Astrocyte (in vitro differentiated cells and primary cell): ENCODE measurements around the gene TOPORS. TPM values are rescaled to one million over a fixed set of nuclear protein-coding genes. Genes with fewer than 3 reads are reported as not detected.

Source experiments
- DNase-seq: peaks from one replicate; pipeline ENCODE4 v3.0.0-alpha.2; 2010; ENCODE audit warnings: low read depth
- FAIRE-seq: peaks from 2 replicates; lab custom pipeline; 2011; peaks lifted over from hg19 to GRCh38; lab: Jason Lieb, UNC
- H2AFZ ChIP-seq: 2 replicates; pipeline ENCODE4 v1.6.0; 2012; ENCODE audit warnings: low read depth, low read length, inconsistent platforms
- H3K27ac ChIP-seq: 2 replicates; pipeline ENCODE4 v1.5.1; 2011; ENCODE audit warnings: low read depth, low read length, inconsistent platforms
- H3K27me3 ChIP-seq: 2 replicates; pipeline ENCODE4 v1.6.0; 2011; ENCODE audit warnings: low read length, inconsistent platforms; ENCODE audit not compliant: insufficient read depth
- H3K36me3 ChIP-seq: 2 replicates; pipeline ENCODE4 v1.5.1; 2011; ENCODE audit warnings: low read length, inconsistent platforms; ENCODE audit not compliant: insufficient read depth
- H3K4me1 ChIP-seq: 2 replicates; pipeline ENCODE4 v1.5.1; 2011; ENCODE audit warnings: low read length, inconsistent platforms; ENCODE audit not compliant: insufficient read depth
- H3K4me2 ChIP-seq: 2 replicates; pipeline ENCODE4 v1.6.0; 2012; ENCODE audit warnings: low read length, inconsistent platforms
- H3K4me3 ChIP-seq: 2 replicates; pipeline ENCODE4 v1.5.1; 2011; ENCODE audit warnings: low read depth, mild to moderate bottlenecking, low read length, inconsistent platforms; ENCODE audit not compliant: insufficient read depth
- H3K79me2 ChIP-seq: 2 replicates; pipeline ENCODE4 v1.6.0; 2012; ENCODE audit warnings: mild to moderate bottlenecking, low read length, inconsistent platforms; ENCODE audit not compliant: insufficient read depth
- H3K9ac ChIP-seq: 2 replicates; pipeline ENCODE4 v1.6.0; 2012; ENCODE audit warnings: mild to moderate bottlenecking, low read length, inconsistent platforms
- H3K9me3 ChIP-seq: 2 replicates; pipeline ENCODE4 v1.5.1; 2012; ENCODE audit warnings: low read depth, mild to moderate bottlenecking, low read length, inconsistent platforms; ENCODE audit not compliant: insufficient read depth
- H4K20me1 ChIP-seq: 2 replicates; pipeline ENCODE4 v1.6.0; 2012; ENCODE audit warnings: low read length, inconsistent platforms; ENCODE audit not compliant: insufficient read depth
- H3K27ac Mint-ChIP-seq: one replicate; pipeline ENCODE4 v1.8.0; 2021; ENCODE audit warnings: mild to moderate bottlenecking, mixed read lengths; ENCODE audit not compliant: unreplicated experiment
- H3K27me3 Mint-ChIP-seq: one replicate; pipeline ENCODE4 v1.8.0; 2021; ENCODE audit warnings: low read depth, mixed read lengths; ENCODE audit not compliant: unreplicated experiment
- H3K36me3 Mint-ChIP-seq: one replicate; pipeline ENCODE4 v1.8.0; 2021; ENCODE audit warnings: low read depth, mixed read lengths; ENCODE audit not compliant: unreplicated experiment
- H3K4me1 Mint-ChIP-seq: one replicate; pipeline ENCODE4 v1.8.0; 2021; ENCODE audit warnings: low read depth, mixed read lengths; ENCODE audit not compliant: unreplicated experiment
- H3K4me3 Mint-ChIP-seq: one replicate; pipeline ENCODE4 v1.8.0; 2021; ENCODE audit warnings: mild to moderate bottlenecking, moderate library complexity, mixed read lengths; ENCODE audit not compliant: unreplicated experiment
- H3K9me3 Mint-ChIP-seq: one replicate; pipeline ENCODE4 v1.8.0; 2021; ENCODE audit warnings: mild to moderate bottlenecking, mixed read lengths; ENCODE audit not compliant: unreplicated experiment
- EZH2 ChIP-seq: IDR thresholded peaks from 2 replicates; pipeline ENCODE4 v1.6.1; 2012; ENCODE audit warnings: mild to moderate bottlenecking, low read length, inconsistent platforms; ENCODE audit not compliant: insufficient read depth
- total RNA-seq: library from RNA; stranded (reverse); gene quantifications from 2 replicates; pipeline ENCODE4 v1.2.1, GENCODE V29; 2021
- TF ChIP-seq, protein P1 (sequence below): IDR thresholded peaks from 2 replicates; pipeline ENCODE4 v1.5.1; 2011; ENCODE audit warnings: low read depth, mild to moderate bottlenecking, inconsistent platforms, low read length, moderate library complexity; ENCODE audit not compliant: insufficient read depth

TOPORS gene
- total RNA-seq, 1 donor from 2014 or later: 20.4 TPM

DNA sequence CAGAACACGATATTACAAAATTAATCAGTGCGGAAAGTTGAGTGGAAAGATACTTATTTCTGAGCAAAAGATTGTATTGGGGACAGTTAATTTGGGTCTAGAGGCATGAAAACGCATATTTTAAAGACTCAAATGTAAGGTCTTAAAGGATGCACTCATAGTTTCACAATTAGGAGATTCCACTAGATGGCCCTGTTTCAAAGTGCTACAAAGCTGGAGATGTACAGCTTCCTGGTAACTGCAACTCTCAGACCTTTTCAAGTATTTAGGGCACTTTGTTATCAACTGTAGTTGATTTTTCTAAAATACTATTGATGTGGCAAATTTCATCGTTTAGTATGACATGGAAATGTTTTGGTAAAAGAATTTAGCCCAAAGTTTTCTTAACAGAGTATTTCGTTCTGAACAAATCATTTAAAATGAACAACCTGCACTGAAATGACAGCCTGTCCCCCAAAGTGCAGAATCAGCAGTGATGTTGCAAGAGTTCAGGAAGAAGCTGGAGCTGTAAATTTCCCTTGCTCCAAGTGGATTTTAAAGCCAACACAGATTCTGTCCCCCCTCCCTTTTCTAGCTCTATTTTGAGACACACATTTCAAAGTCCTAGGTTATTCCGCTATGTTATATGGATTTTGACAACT lies 36.8 kb upstream of the TOPORS start:
- H3K4me1 Mint-ChIP-seq: peaks cover 30% of the 10 kb centered on the region
- H3K4me1 ChIP-seq: peaks cover 3% of the 10 kb centered on the region
- H3K9ac ChIP-seq: no peak overlapping the region
- no peak for TF ChIP-seq EZH2
- TF ChIP-seq, protein P1, sequence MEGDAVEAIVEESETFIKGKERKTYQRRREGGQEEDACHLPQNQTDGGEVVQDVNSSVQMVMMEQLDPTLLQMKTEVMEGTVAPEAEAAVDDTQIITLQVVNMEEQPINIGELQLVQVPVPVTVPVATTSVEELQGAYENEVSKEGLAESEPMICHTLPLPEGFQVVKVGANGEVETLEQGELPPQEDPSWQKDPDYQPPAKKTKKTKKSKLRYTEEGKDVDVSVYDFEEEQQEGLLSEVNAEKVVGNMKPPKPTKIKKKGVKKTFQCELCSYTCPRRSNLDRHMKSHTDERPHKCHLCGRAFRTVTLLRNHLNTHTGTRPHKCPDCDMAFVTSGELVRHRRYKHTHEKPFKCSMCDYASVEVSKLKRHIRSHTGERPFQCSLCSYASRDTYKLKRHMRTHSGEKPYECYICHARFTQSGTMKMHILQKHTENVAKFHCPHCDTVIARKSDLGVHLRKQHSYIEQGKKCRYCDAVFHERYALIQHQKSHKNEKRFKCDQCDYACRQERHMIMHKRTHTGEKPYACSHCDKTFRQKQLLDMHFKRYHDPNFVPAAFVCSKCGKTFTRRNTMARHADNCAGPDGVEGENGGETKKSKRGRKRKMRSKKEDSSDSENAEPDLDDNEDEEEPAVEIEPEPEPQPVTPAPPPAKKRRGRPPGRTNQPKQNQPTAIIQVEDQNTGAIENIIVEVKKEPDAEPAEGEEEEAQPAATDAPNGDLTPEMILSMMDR: peak; percentile 69
- peak overlapping the region; percentile 16 for H3K27ac Mint-ChIP-seq
- H3K79me2 ChIP-seq: no peaks in the 10 kb centered on the region
- no peaks in the 10 kb centered on the region for H3K27me3 ChIP-seq
- no peaks in the 10 kb centered on the region for H3K36me3 ChIP-seq
- peaks cover 5% of the 10 kb centered on the region for H3K9me3 Mint-ChIP-seq
- H3K27ac ChIP-seq: no peak overlapping the region
- H3K4me3 ChIP-seq: no peak overlapping the region
- H3K36me3 Mint-ChIP-seq: no peaks in the 10 kb centered on the region
- H3K4me3 Mint-ChIP-seq: no peak overlapping the region
- peak; percentile 87 for FAIRE-seq
- no peaks in the 10 kb centered on the region for H3K9me3 ChIP-seq
- DNase-seq: peak; percentile 56
- H4K20me1 ChIP-seq: no peaks in the 10 kb centered on the region
- no peaks in the 10 kb centered on the region for H3K27me3 Mint-ChIP-seq
- H2AFZ ChIP-seq: no peak overlapping the region
- no peak overlapping the region for H3K4me2 ChIP-seq

DNA sequence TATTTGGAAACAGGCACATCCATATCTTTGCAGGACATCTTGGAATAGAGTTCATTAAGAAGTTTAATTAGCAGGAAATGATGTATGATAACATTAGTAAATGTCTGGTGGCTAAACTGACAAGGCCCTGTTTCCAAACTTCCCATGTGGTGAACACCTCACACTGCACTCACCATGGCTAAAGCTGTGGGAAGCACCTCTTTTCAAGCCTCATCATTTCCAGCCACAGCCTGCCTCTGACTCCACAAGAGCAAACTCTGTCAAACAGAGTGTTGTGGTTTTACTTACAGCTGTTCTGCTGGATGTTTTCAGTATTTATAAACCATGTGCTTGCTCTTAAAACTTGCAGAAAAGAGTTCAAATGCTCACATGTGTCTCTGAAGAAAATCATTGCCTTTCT lies 35.5 kb upstream of the TOPORS start:
- Histone ChIP-seq H2AFZ (no peak overlapping the region), H3K4me3 (no peak overlapping the region), H3K79me2 (no peaks in the 10 kb centered on the region), H3K4me1 (peaks cover 3% of the 10 kb centered on the region), H3K4me2 (no peak overlapping the region), H3K27ac (no peak overlapping the region), H3K36me3 (no peaks in the 10 kb centered on the region), H4K20me1 (no peaks in the 10 kb centered on the region), H3K9me3 (no peaks in the 10 kb centered on the region), H3K9ac (no peak overlapping the region), H3K27me3 (no peaks in the 10 kb centered on the region)
- peak; percentile 78 for DNase-seq
- no peak for TF ChIP-seq EZH2
- TF ChIP-seq, protein P1: peak; percentile 18
- FAIRE-seq: no peak
- no peak overlapping the region for H3K4me3 Mint-ChIP-seq
- H3K4me1 Mint-ChIP-seq: peaks cover 30% of the 10 kb centered on the region
- no peak overlapping the region for H3K27ac Mint-ChIP-seq
- H3K36me3 Mint-ChIP-seq: no peaks in the 10 kb centered on the region
- no peaks in the 10 kb centered on the region for H3K27me3 Mint-ChIP-seq
- H3K9me3 Mint-ChIP-seq: peaks cover 5% of the 10 kb centered on the region

DNA sequence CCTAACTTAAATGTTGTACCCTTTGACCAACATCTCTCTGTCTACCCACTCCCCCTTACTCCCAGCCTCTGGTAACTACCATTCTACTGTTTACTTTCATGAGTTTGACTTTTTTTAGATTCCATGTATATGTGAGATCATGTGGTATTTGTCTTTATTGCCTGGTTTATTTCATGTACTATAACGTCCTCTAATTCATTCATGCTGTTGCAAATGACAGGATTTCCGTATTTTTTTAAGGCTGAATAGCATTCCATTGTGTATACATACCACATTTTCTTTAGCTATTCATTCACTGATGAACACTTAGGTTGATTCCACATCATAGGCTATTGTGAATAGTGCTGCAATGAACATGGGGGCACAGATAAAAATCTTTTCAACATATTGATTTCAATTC lies 32.4 kb upstream of the TOPORS start:
- H3K9ac ChIP-seq: no peak overlapping the region
- no peaks in the 10 kb centered on the region for H3K9me3 ChIP-seq
- DNase-seq: peak; percentile 12
- no peak overlapping the region for H3K4me3 Mint-ChIP-seq
- TF ChIP-seq, protein P1: no peak
- no peak for TF ChIP-seq EZH2
- H3K4me2 ChIP-seq: no peak overlapping the region
- H3K4me1 ChIP-seq: peaks cover 6% of the 10 kb centered on the region
- no peak for FAIRE-seq
- no peaks in the 10 kb centered on the region for H3K27me3 ChIP-seq
- H4K20me1 ChIP-seq: no peaks in the 10 kb centered on the region
- no peak overlapping the region for H3K27ac ChIP-seq
- H3K36me3 ChIP-seq: no peaks in the 10 kb centered on the region
- H3K27ac Mint-ChIP-seq: no peak overlapping the region
- peaks cover 31% of the 10 kb centered on the region for H3K4me1 Mint-ChIP-seq
- H2AFZ ChIP-seq: no peak overlapping the region
- H3K36me3 Mint-ChIP-seq: no peaks in the 10 kb centered on the region
- H3K9me3 Mint-ChIP-seq: peaks cover 5% of the 10 kb centered on the region
- no peaks in the 10 kb centered on the region for H3K27me3 Mint-ChIP-seq
- no peak overlapping the region for H3K4me3 ChIP-seq
- H3K79me2 ChIP-seq: no peaks in the 10 kb centered on the region
